ENCODE results near the gene SLCO3A1. TPM values are rescaled to one million over a fixed set of nuclear protein-coding genes. Genes with fewer than 3 reads are reported as not detected.

Gene SLCO3A1
- total RNA-seq, 2 experiments from 2014 or later, result 29.5 to 30.4 TPM

DNA sequence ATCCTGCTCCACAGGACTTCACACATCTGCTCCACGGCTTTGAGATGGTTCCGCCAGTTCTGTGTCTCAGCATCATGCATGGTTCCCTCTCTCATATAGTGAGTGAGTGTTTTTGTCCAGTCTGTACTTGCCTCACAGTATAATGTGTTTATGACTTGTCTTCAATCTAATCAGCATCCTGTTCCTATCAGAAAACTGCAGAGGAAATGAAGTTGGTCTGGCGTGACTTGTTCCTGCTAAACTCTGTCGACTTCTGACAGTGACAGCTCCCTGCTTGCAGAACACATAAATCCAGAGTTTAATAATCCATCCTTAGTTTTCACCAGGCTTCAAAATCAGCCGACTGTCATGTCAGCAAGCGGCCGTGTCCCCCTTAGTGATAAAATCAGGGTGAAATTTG is 222.3 kb downstream of the SLCO3A1 start:
- intact Hi-C loops (cut with DNase I, micrococcal nuclease), result loop anchor here in 1 of 2 experiments (2.0 kb wide), 1 partner anchor 227 kb away; no protein-coding TSS in a partner anchor
- no peaks in the 10 kb centered on the region for H3K36me3 ChIP-seq (ENCODE audit: insufficient read depth, low read length)
- no peaks in the 10 kb centered on the region for H3K27me3 Mint-ChIP-seq
- no peaks in the 10 kb centered on the region for H3K9me3 ChIP-seq (ENCODE audit: control insufficient read depth in 1 of 2, insufficient read depth in 1 of 2, low read length in 2 of 2)
- peaks cover 41% of the 10 kb centered on the region for H3K4me1 ChIP-seq (ENCODE audit: insufficient read depth, low read length)
- TF ChIP-seq, protein P1, sequence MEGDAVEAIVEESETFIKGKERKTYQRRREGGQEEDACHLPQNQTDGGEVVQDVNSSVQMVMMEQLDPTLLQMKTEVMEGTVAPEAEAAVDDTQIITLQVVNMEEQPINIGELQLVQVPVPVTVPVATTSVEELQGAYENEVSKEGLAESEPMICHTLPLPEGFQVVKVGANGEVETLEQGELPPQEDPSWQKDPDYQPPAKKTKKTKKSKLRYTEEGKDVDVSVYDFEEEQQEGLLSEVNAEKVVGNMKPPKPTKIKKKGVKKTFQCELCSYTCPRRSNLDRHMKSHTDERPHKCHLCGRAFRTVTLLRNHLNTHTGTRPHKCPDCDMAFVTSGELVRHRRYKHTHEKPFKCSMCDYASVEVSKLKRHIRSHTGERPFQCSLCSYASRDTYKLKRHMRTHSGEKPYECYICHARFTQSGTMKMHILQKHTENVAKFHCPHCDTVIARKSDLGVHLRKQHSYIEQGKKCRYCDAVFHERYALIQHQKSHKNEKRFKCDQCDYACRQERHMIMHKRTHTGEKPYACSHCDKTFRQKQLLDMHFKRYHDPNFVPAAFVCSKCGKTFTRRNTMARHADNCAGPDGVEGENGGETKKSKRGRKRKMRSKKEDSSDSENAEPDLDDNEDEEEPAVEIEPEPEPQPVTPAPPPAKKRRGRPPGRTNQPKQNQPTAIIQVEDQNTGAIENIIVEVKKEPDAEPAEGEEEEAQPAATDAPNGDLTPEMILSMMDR (IDR thresholded peaks at IDR 0.05), result no peak
- no peak overlapping the region for H3K4me3 ChIP-seq (ENCODE audit: low read length)
- H3K4me3 Mint-ChIP-seq, result no peak overlapping the region
- POLR2A ChIA-PET, result no interaction called here
- no peaks in the 10 kb centered on the region for H3K36me3 Mint-ChIP-seq (ENCODE audit: low read depth)
- no peak overlapping the region for H3K27ac Mint-ChIP-seq
- DNase-seq, result no peak
- no peak for ATAC-seq (ENCODE audit: poor library complexity)
- H3K4me1 Mint-ChIP-seq (ENCODE audit: low read depth), result peaks cover 48% of the 10 kb centered on the region
- no peaks in the 10 kb centered on the region for H3K9me3 Mint-ChIP-seq
- no peak overlapping the region for H3K27ac ChIP-seq (ENCODE audit: low read depth in 1 of 2, low read length in 2 of 2)
- CTCF ChIA-PET, result no interaction called here
- no peaks in the 10 kb centered on the region for H3K27me3 ChIP-seq (ENCODE audit: control insufficient read depth in 1 of 2, insufficient read depth in 2 of 2, low read length in 2 of 2)

DNA sequence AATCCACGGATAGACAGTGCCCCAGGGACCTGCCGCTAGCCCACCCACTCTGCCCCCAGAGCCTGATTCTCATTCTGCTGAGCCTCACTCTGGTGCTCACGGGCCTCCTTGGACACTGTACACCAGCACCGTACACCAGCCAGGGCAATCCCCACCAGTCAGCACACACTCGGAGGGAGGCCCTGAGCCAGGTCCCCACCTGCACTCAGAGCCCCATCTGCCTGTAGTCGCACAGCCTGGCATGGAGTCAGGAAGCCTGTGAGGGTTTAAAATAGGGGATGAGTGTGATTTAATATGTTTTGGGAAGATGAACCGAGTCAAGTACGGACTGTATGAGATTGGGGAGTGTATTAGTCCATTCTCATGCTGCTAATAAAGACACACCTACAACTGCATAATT is 223.0 kb downstream of the SLCO3A1 start:
- ATAC-seq (ENCODE audit: poor library complexity), result no peak
- Mint-ChIP-seq H3K4me1 (ENCODE audit: low read depth) (peaks cover 40% of the 10 kb centered on the region), H3K4me3 (no peak overlapping the region), H3K27ac (no peak overlapping the region), H3K27me3 (no peaks in the 10 kb centered on the region), H3K36me3 (ENCODE audit: low read depth) (no peaks in the 10 kb centered on the region), H3K9me3 (no peaks in the 10 kb centered on the region)
- POLR2A ChIA-PET, result no interaction called here
- H3K4me1 ChIP-seq (ENCODE audit: insufficient read depth, low read length), result peaks cover 35% of the 10 kb centered on the region
- TF ChIP-seq, protein P1 (IDR thresholded peaks at IDR 0.05), result no peak
- no peaks in the 10 kb centered on the region for H3K9me3 ChIP-seq (ENCODE audit: control insufficient read depth in 1 of 2, insufficient read depth in 1 of 2, low read length in 2 of 2)
- no peak overlapping the region for H3K27ac ChIP-seq (ENCODE audit: low read depth in 1 of 2, low read length in 2 of 2)
- intact Hi-C loops (cut with DNase I, micrococcal nuclease), result loop anchor here in 1 of 2 experiments (2.0 kb wide), 1 partner anchor 228 kb away; no protein-coding TSS in a partner anchor
- H3K36me3 ChIP-seq (ENCODE audit: insufficient read depth, low read length), result no peaks in the 10 kb centered on the region
- H3K27me3 ChIP-seq (ENCODE audit: control insufficient read depth in 1 of 2, insufficient read depth in 2 of 2, low read length in 2 of 2), result no peaks in the 10 kb centered on the region
- CTCF ChIA-PET, result no interaction called here
- no peak overlapping the region for H3K4me3 ChIP-seq (ENCODE audit: low read length)
- no peak for DNase-seq

DNA sequence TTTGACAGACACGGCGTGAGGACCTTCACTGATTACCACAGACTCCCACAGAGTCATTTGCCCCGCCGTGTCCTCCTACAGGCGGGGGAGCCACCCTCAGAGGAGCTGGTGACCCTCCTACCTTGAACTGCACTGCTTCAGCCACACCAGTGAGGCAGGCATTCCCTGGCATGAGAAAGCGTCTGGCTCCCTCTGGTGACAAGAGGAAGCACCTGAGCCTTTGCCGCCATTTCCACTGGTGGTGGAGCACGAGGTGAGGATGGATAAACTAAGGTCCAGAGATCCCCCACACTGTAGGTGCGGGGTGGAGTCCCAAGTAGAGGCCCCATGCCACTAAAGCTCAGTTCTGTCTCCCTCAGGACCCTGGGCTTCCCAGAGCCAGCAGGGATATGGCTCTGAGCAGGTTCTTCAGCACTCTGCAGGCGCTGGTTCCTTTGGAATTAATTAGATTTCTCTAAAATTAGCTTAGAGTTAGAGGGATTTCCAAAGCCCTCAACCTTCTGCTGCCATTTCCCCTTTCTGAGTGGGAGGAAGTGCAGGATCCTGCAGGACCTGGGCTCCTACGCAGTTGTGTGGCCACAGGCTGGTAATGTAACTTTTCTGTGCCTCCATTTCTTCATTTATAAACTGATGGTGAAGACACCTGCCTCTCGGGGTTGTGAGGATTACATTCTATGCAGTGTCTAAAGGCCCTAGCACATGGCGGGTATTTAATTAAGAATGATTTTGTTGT is 224.0 kb downstream of the SLCO3A1 start:
- Histone ChIP-seq H3K27ac (ENCODE audit: low read depth in 1 of 2, low read length in 2 of 2) (no peak overlapping the region), H3K4me3 (ENCODE audit: low read length) (no peak overlapping the region), H3K36me3 (ENCODE audit: insufficient read depth, low read length) (no peaks in the 10 kb centered on the region), H3K9me3 (ENCODE audit: control insufficient read depth in 1 of 2, insufficient read depth in 1 of 2, low read length in 2 of 2) (no peaks in the 10 kb centered on the region), H3K27me3 (ENCODE audit: control insufficient read depth in 1 of 2, insufficient read depth in 2 of 2, low read length in 2 of 2) (no peaks in the 10 kb centered on the region), H3K4me1 (ENCODE audit: insufficient read depth, low read length) (peaks cover 34% of the 10 kb centered on the region)
- H3K4me1 Mint-ChIP-seq (ENCODE audit: low read depth), result peaks cover 33% of the 10 kb centered on the region
- ChIA-PET POLR2A (no interaction called here), CTCF (interaction anchor here (1.0 to 3.7 kb wide), 3 partner anchors 9 to 371 kb away, joined by 4 to 18 read pairs (median 4); no protein-coding TSS in a partner anchor)
- peak; percentile 73 for ATAC-seq (ENCODE audit: poor library complexity)
- TF ChIP-seq, protein P1 (IDR thresholded peaks at IDR 0.05), result peak; percentile 64
- no peaks in the 10 kb centered on the region for H3K27me3 Mint-ChIP-seq
- peak; percentile 36 to 75 (median 46) for DNase-seq
- no peak overlapping the region for H3K27ac Mint-ChIP-seq
- no peak overlapping the region for H3K4me3 Mint-ChIP-seq
- intact Hi-C loops (cut with DNase I, micrococcal nuclease), result loop anchor here in 1 of 2 experiments (1.0 to 2.0 kb wide), 3 partner anchors 229 to 774 kb away; no protein-coding TSS in a partner anchor
- no peaks in the 10 kb centered on the region for H3K36me3 Mint-ChIP-seq (ENCODE audit: low read depth)
- no peaks in the 10 kb centered on the region for H3K9me3 Mint-ChIP-seq

Measured in CD4-positive, alpha-beta T cell (primary cell).